Esophagus muscularis mucosa (tissue), 3 donors: ENCODE measurements around the gene ZSCAN31.

Experiments
- POLR2AphosphoS5 ChIP-seq, 2 donors: sonication (generic); formaldehyde crosslinking; IDR thresholded peaks; one replicate each; pipeline ENCODE4 v1.6.1; 2017; ENCODE audit warnings: antibody characterized with exemption in 2 of 2
- TF ChIP-seq, protein P1 (sequence below), 3 experiments: fragments of 200-600 bp in 2 of 3; fragments of 450-650 bp in 1 of 3; sonication (generic) in 2 of 3; IDR thresholded peaks; one replicate each; pipeline ENCODE4 v1.5.1; 2017 to 2019; ENCODE audit warnings: antibody characterized with exemption in 3 of 3, mild to moderate bottlenecking in 2 of 3, moderate library complexity in 1 of 3

DNA sequence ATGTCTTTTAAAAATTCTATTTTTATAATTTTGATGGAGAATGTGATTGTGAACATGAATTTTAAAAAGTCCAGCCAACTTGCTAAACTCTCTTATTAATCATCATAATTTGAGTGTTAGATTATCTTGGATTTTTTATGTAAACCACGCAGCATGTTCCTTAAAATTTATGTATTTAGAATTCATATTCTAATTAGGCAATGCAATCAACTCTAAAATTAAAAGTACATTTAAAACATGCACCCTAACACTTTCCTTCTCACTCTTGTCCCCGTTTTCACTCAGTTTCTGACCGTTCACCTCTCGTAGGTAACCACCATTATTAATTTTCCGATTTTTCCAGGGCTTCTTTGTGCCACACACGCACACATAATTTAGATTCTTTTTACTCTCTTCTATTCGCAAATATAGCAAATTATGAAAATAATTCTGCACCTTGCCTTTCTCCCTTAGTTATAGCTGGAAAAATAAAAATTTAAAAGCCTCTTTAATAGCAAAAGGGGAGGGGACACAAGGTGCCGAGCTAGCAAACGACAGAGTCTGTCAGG, 13.5 kb upstream of the ZSCAN31 start:
- TF ChIP-seq, protein P1, sequence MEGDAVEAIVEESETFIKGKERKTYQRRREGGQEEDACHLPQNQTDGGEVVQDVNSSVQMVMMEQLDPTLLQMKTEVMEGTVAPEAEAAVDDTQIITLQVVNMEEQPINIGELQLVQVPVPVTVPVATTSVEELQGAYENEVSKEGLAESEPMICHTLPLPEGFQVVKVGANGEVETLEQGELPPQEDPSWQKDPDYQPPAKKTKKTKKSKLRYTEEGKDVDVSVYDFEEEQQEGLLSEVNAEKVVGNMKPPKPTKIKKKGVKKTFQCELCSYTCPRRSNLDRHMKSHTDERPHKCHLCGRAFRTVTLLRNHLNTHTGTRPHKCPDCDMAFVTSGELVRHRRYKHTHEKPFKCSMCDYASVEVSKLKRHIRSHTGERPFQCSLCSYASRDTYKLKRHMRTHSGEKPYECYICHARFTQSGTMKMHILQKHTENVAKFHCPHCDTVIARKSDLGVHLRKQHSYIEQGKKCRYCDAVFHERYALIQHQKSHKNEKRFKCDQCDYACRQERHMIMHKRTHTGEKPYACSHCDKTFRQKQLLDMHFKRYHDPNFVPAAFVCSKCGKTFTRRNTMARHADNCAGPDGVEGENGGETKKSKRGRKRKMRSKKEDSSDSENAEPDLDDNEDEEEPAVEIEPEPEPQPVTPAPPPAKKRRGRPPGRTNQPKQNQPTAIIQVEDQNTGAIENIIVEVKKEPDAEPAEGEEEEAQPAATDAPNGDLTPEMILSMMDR (IDR thresholded peaks at IDR 0.05), result no peak
- no peak for TF ChIP-seq POLR2AphosphoS5 (IDR thresholded peaks at IDR 0.05)
